ENCODE measurements around the gene RPL27.

RPL27 gene

DNA sequence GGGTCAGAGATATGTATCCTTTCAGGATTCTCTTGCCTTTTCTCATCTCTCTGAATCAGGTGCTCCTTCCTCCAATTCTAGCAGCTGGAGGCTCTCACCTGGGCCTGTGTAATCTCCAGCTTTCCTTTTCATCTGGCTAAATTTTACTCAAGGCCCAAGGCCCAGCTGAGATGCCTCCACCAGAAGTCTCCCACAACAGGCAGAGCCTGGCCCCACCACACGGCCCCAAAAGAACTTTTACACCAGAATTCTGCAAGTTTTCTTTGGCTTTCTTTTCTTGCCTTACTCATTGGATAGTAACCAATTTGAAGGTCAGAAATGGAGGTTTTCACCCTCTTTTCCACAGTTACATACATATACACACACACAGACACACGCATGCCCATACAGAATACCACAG lies 41.4 kb downstream of the RPL27 start:
- no peak for ATAC-seq (ENCODE audit: insufficient read depth, low read depth)
- no peak overlapping the region for H3K9ac ChIP-seq (ENCODE audit: low read depth, low read length)
- no peak for DNase-seq
- H4K20me1 ChIP-seq (ENCODE audit: insufficient read depth, low read length) = no peaks in the 10 kb centered on the region
- H3K4me2 ChIP-seq (ENCODE audit: insufficient read depth, low read length) = no peak overlapping the region
- H3K36me3 ChIP-seq (ENCODE audit: insufficient read depth, low read length) = peaks cover 17% of the 10 kb centered on the region
- H3K27me3 ChIP-seq (ENCODE audit: insufficient read depth, low read length, poor library complexity) = no peaks in the 10 kb centered on the region
- no peak overlapping the region for H2AFZ ChIP-seq (ENCODE audit: low read depth, low read length)
- TF ChIP-seq EZH2 (IDR thresholded peaks at IDR 0.05; ENCODE audit: borderline replicate concordance, low read depth, low read length, severe bottlenecking) = no peak
- TF ChIP-seq, protein P1, sequence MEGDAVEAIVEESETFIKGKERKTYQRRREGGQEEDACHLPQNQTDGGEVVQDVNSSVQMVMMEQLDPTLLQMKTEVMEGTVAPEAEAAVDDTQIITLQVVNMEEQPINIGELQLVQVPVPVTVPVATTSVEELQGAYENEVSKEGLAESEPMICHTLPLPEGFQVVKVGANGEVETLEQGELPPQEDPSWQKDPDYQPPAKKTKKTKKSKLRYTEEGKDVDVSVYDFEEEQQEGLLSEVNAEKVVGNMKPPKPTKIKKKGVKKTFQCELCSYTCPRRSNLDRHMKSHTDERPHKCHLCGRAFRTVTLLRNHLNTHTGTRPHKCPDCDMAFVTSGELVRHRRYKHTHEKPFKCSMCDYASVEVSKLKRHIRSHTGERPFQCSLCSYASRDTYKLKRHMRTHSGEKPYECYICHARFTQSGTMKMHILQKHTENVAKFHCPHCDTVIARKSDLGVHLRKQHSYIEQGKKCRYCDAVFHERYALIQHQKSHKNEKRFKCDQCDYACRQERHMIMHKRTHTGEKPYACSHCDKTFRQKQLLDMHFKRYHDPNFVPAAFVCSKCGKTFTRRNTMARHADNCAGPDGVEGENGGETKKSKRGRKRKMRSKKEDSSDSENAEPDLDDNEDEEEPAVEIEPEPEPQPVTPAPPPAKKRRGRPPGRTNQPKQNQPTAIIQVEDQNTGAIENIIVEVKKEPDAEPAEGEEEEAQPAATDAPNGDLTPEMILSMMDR (IDR thresholded peaks at IDR 0.05; ENCODE audit: borderline replicate concordance, extremely low read depth, low read length, poor library complexity, severe bottlenecking) = no peak
- H3K4me1 ChIP-seq (ENCODE audit: insufficient read depth, low read length) = no peaks in the 10 kb centered on the region
- no peak overlapping the region for H3K27ac ChIP-seq (ENCODE audit: low read length)
- H3K4me3 ChIP-seq (ENCODE audit: low read depth in 1 of 2, low read length in 2 of 2) = no peak overlapping the region
- no peaks in the 10 kb centered on the region for H3K79me2 ChIP-seq (ENCODE audit: insufficient read depth, low read length)
- no peaks in the 10 kb centered on the region for H3K9me3 ChIP-seq (ENCODE audit: insufficient read depth, low read length, severe bottlenecking)

DNA sequence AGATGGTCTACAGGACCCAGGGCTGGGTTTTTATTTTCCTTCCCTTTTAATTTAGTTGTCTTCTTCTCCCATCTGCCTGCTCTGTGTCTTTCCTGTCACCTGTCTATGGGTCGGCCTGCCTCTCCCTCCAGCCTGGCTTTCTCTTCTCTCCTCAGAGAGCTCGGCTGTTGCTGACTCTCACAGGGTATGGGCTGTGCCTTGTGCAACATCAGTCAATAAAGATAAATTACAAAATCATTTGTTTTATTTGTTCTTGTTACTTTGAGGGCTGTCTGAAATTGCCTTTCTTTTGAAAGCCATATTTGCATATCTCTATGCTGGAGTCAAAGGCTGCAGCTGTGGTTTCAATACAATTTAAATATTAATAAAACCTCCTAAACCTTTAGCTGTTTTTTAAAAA lies 42.4 kb downstream of the RPL27 start:
- H3K9me3 ChIP-seq (ENCODE audit: insufficient read depth, low read length, severe bottlenecking) = no peaks in the 10 kb centered on the region
- no peak overlapping the region for H3K27ac ChIP-seq (ENCODE audit: low read length)
- TF ChIP-seq, protein P1 (IDR thresholded peaks at IDR 0.05; ENCODE audit: borderline replicate concordance, extremely low read depth, low read length, poor library complexity, severe bottlenecking) = no peak
- TF ChIP-seq EZH2 (IDR thresholded peaks at IDR 0.05; ENCODE audit: borderline replicate concordance, low read depth, low read length, severe bottlenecking) = no peak
- no peak overlapping the region for H3K9ac ChIP-seq (ENCODE audit: low read depth, low read length)
- no peaks in the 10 kb centered on the region for H4K20me1 ChIP-seq (ENCODE audit: insufficient read depth, low read length)
- no peaks in the 10 kb centered on the region for H3K79me2 ChIP-seq (ENCODE audit: insufficient read depth, low read length)
- no peak overlapping the region for H2AFZ ChIP-seq (ENCODE audit: low read depth, low read length)
- H3K4me2 ChIP-seq (ENCODE audit: insufficient read depth, low read length) = no peak overlapping the region
- ATAC-seq (ENCODE audit: insufficient read depth, low read depth) (no peak), DNase-seq (no peak)
- H3K4me3 ChIP-seq (ENCODE audit: low read depth in 1 of 2, low read length in 2 of 2) = no peak overlapping the region
- no peaks in the 10 kb centered on the region for H3K4me1 ChIP-seq (ENCODE audit: insufficient read depth, low read length)
- H3K36me3 ChIP-seq (ENCODE audit: insufficient read depth, low read length) = peaks cover 25% of the 10 kb centered on the region
- H3K27me3 ChIP-seq (ENCODE audit: insufficient read depth, low read length, poor library complexity) = no peaks in the 10 kb centered on the region

DNA sequence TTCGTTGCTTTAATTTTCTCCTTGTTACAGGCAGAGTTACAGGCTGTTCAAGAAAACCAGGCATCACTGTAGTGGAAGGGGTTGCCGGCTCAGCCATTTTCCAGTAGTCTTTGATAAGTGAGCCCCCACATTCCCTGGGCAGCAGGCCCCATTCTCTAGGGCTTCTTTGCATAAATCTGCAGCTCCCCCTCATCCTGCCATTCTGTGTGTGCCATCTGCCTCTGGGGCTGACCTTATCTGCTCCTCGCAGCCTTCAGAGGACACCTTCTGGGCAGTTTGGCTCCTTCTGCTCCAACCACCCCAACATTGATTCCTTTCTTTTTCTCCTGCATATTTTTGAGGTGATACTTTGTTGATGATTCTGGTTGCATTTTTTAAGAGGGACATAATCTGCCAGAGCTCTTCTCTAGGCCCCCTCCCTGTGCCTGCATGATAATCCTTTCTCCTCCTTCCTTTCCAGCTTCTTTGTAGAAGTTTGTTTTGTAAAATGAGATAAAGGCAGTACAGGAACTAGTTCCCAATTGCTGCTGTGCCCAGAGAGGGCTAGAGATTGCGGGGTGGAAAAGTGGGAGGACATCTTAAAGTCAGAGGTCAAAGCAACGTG lies 43.9 kb downstream of the RPL27 start:
- H3K27ac ChIP-seq (ENCODE audit: low read length) = no peak overlapping the region
- no peak overlapping the region for H3K4me2 ChIP-seq (ENCODE audit: insufficient read depth, low read length)
- H3K36me3 ChIP-seq (ENCODE audit: insufficient read depth, low read length) = peaks cover 35% of the 10 kb centered on the region
- no peaks in the 10 kb centered on the region for H3K9me3 ChIP-seq (ENCODE audit: insufficient read depth, low read length, severe bottlenecking)
- no peaks in the 10 kb centered on the region for H3K27me3 ChIP-seq (ENCODE audit: insufficient read depth, low read length, poor library complexity)
- DNase-seq = no peak
- H3K9ac ChIP-seq (ENCODE audit: low read depth, low read length) = no peak overlapping the region
- no peaks in the 10 kb centered on the region for H3K4me1 ChIP-seq (ENCODE audit: insufficient read depth, low read length)
- no peaks in the 10 kb centered on the region for H4K20me1 ChIP-seq (ENCODE audit: insufficient read depth, low read length)
- no peak for ATAC-seq (ENCODE audit: insufficient read depth, low read depth)
- H3K4me3 ChIP-seq (ENCODE audit: low read depth in 1 of 2, low read length in 2 of 2) = no peak overlapping the region
- no peaks in the 10 kb centered on the region for H3K79me2 ChIP-seq (ENCODE audit: insufficient read depth, low read length)
- no peak overlapping the region for H2AFZ ChIP-seq (ENCODE audit: low read depth, low read length)
- TF ChIP-seq EZH2 (IDR thresholded peaks at IDR 0.05; ENCODE audit: borderline replicate concordance, low read depth, low read length, severe bottlenecking) = no peak
- TF ChIP-seq, protein P1 (IDR thresholded peaks at IDR 0.05; ENCODE audit: borderline replicate concordance, extremely low read depth, low read length, poor library complexity, severe bottlenecking) = no peak
